GM12878 (cell line): Measurements from ENCODE around the gene ITGB2. TPM values are rescaled to one million over a fixed set of nuclear protein-coding genes. Genes with fewer than 3 reads are reported as not detected.

Experiments
- ATF2 ChIP-seq: IDR thresholded peaks from 2 replicates; pipeline ENCODE4 v1.6.1; 2012; ENCODE audit warnings: low read length, inconsistent platforms
- CEBPZ ChIP-seq: fragments of 150-350 bp; IDR thresholded peaks from 2 replicates; pipeline ENCODE4 v1.6.1; 2016; ENCODE audit warnings: low read depth, low read length
- CTCF ChIP-seq, 3 experiments: IDR thresholded peaks in 2 of 3; conservative IDR thresholded peaks in 1 of 3; 2 replicates each; pipeline ENCODE4 v1.5.1; 2011; ENCODE audit warnings: low read depth in 3 of 3, low read length in 3 of 3, mild to moderate bottlenecking in 3 of 3, control low read depth in 2 of 3, moderate library complexity in 2 of 3, inconsistent platforms in 1 of 3, mixed read lengths in 1 of 3; ENCODE audit not compliant: control insufficient read depth in 2 of 3, insufficient read depth in 1 of 3; ENCODE audit errors: extremely low read depth in 1 of 3
- E2F8 ChIP-seq: fragments of 450-650 bp; IDR thresholded peaks from 2 replicates; pipeline ENCODE4 v1.6.1; 2018; ENCODE audit warnings: mild to moderate bottlenecking, low read depth, moderate library complexity; ENCODE audit not compliant: partially characterized antibody
- LARP7 ChIP-seq: fragments of 450-650 bp; IDR thresholded peaks from 2 replicates; pipeline ENCODE4 v1.6.1; 2017; ENCODE audit warnings: mild to moderate bottlenecking
- NFYA ChIP-seq: IDR thresholded peaks from 2 replicates; pipeline ENCODE4 v1.6.1; 2011; ENCODE audit warnings: low read depth, mild to moderate bottlenecking, low read length, improper control_type of control experiment, borderline replicate concordance
- PRDM15 ChIP-seq: fragments of 450-650 bp; formaldehyde crosslinking; IDR thresholded peaks from 2 replicates; pipeline ENCODE4 v1.4.0; 2020; ENCODE audit warnings: mild to moderate bottlenecking, moderate library complexity
- ZNF24 ChIP-seq: fragments of 450-650 bp; IDR thresholded peaks from 2 replicates; pipeline ENCODE4 v1.6.1; 2017; ENCODE audit warnings: antibody characterized with exemption, mild to moderate bottlenecking
- polyA plus RNA-seq, 11 experiments: library from polyadenylated mRNA; depleted of rRNA in 4 of 11; unstranded in 6 of 11; stranded (reverse) in 5 of 11; fragments of >200 nt; fragmentation: Nextera tagmentation in 4 of 11; fragmentation: Illumina TruSeq in 1 of 11; extraction: Ambion mirVana in 4 of 11; extraction: Trizol in 1 of 11; gene quantifications; 1 replicate in 1 of 11; 2 replicates in 10 of 11; pipeline versions ENCODE4 v1.2.1 to v1.2.3, GENCODE V29; 2011 to 2016; ENCODE audit warnings: inconsistent platforms in 2 of 11, missing spikeins in 2 of 11, low read depth in 1 of 11
- total RNA-seq, 4 experiments: library from RNA; depleted of rRNA in 3 of 4; stranded (reverse); fragments of >200 nt in 3 of 4; fragmentation: Illumina TruSeq in 1 of 4; extraction: Trizol in 1 of 4; gene quantifications; 2 replicates each; pipeline versions ENCODE4 v1.2.1 to v1.2.3, GENCODE V29; 2013 to 2021

The ITGB2 gene
- total and polyA plus RNA-seq, 10 of the 15 experiments (the other 5 are each of a cell fraction or from before 2014, with no cell fraction given): 8.0 to 172 (median 58.9) TPM

GRCh38 chr21:44932408-44933181 lies 11.9 kb upstream of the ITGB2 start (continued):
- no peak for TF ChIP-seq PRDM15
- peak; percentile 47 to 88 (median 72) for TF ChIP-seq CTCF (IDR thresholded peaks at IDR 0.05 in 2 of 3, conservative IDR thresholded peaks at IDR 0.05 in 1 of 3; ENCODE audit: control insufficient read depth in 2 of 3, extremely low read depth in 1 of 3, insufficient read depth in 1 of 3, low read depth in 3 of 3, low read length in 3 of 3)
- TF ChIP-seq ZNF24: peak; percentile 33; the same call in 1 of the 2 replicates
- no peak for TF ChIP-seq CEBPZ
- no peak for TF ChIP-seq E2F8
- TF ChIP-seq LARP7: peak; percentile 95
- no peak for TF ChIP-seq ATF2
- TF ChIP-seq NFYA: no peak
